GM10266 (cell line): ENCODE measurements around the gene NDUFS7.

Source experiments
- DNase-seq: peaks from one replicate; pipeline ENCODE4 v3.0.0; 2012; ENCODE audit errors: extremely low spot score
- TF ChIP-seq, protein P1 (sequence below): IDR thresholded peaks from 2 replicates; pipeline ENCODE4 v1.5.1; 2012; ENCODE audit warnings: mild to moderate bottlenecking, low read depth; ENCODE audit not compliant: control insufficient read depth, insufficient read depth; ENCODE audit errors: missing control alignments

NDUFS7 gene

DNA sequence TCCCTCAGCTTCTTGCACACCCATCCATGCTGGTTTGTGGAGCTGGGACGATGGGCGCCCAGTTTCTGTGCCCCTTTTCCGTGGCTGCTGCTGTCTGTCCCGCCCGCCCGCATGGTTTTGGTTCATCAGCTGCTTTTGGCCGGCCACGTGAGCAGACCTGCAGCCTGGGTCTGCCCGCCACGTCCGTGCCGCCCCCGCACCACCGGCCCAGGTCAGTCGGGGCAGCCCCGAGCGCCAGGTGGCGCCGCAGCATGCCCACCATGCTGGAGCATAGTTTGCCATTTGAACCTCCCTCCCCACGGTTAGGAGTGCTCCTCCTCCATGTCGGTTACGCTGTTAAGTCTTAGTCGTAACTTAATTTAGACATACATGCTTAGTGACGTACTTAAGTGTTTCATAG, 39.2 kb downstream of the NDUFS7 start:
- TF ChIP-seq, protein P1, sequence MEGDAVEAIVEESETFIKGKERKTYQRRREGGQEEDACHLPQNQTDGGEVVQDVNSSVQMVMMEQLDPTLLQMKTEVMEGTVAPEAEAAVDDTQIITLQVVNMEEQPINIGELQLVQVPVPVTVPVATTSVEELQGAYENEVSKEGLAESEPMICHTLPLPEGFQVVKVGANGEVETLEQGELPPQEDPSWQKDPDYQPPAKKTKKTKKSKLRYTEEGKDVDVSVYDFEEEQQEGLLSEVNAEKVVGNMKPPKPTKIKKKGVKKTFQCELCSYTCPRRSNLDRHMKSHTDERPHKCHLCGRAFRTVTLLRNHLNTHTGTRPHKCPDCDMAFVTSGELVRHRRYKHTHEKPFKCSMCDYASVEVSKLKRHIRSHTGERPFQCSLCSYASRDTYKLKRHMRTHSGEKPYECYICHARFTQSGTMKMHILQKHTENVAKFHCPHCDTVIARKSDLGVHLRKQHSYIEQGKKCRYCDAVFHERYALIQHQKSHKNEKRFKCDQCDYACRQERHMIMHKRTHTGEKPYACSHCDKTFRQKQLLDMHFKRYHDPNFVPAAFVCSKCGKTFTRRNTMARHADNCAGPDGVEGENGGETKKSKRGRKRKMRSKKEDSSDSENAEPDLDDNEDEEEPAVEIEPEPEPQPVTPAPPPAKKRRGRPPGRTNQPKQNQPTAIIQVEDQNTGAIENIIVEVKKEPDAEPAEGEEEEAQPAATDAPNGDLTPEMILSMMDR: no peak
- no peak for DNase-seq

GRCh38 chr19:1423436-1424191, 39.9 kb downstream of the NDUFS7 start:
- no peak for DNase-seq
- TF ChIP-seq, protein P1: no peak

- TF ChIP-seq, protein P1: no peak
- no peak for DNase-seq
These were observed 40.7 kb downstream of the NDUFS7 start for GRCh38 chr19:1424192-1424955.

GRCh38 chr19:1425102-1425837, 41.6 kb downstream of the NDUFS7 start:
- TF ChIP-seq, protein P1: no peak
- DNase-seq: no peak

DNA sequence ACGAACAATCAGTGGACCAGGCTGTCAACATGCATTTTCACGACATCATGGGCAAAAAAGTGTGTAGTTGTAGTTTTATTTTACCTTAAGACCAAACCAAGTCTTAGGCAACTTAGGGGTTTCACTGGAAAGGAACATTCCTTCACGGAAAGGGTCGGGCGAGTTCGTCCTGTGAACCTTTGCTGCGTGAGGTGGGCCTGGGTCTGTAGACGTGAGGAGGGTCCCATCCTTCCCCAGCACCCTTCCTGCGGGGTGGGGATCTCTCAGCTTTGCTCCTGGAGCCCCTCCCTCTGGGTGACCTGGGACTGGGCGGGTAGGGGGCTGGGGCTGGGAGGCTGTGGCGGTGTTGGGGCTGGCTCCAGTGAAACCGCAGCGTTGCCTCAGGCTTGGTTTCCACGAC, 42.2 kb downstream of the NDUFS7 start:
- no peak for DNase-seq
- TF ChIP-seq, protein P1: no peak

- TF ChIP-seq, protein P1: no peak
These were observed 43.0 kb downstream of the NDUFS7 start for GRCh38 chr19:1426736-1427135.

More at GRCh38 chr19:1426736-1427135, 43.0 kb downstream of the NDUFS7 start:
- DNase-seq: no peak
